H1 (cell line): ENCODE results near the gene COMMD7. TPM values are rescaled to one million over a fixed set of nuclear protein-coding genes. Genes with fewer than 3 reads are reported as not detected.

ENCODE experiments used
- CHD7 ChIP-seq: fragments of 300-600 bp; sonication (generic); IDR thresholded peaks from 2 replicates; pipeline ENCODE4 v1.7.1; 2012; ENCODE audit warnings: low read length, moderate library complexity, mild to moderate bottlenecking, inconsistent platforms; ENCODE audit not compliant: insufficient replicate concordance
- YY1 ChIP-seq: IDR thresholded peaks from 2 replicates; pipeline ENCODE4 v1.6.1; 2011; ENCODE audit warnings: low read depth, mild to moderate bottlenecking, low read length
- polyA plus RNA-seq, 7 experiments: library from polyadenylated mRNA; depleted of rRNA in 3 of 7; stranded (reverse) in 5 of 7; unstranded in 2 of 7; fragments of >200 nt in 5 of 7; fragments of 200-250 nt in 2 of 7; gene quantifications; 1 replicate in 5 of 7; 2 replicates in 1 of 7; 4 replicates in 1 of 7; pipeline versions ENCODE4 v1.2.1 to v1.2.3, GENCODE V29; 2011 to 2013; ENCODE audit warnings: missing spikeins in 2 of 7, mixed read lengths in 2 of 7
- total RNA-seq: library from RNA; stranded (reverse); fragmentation: NEBNext Ultra II Directional; extraction: Animal tissue kit (Norgen Biotek cat#: 25700); gene quantifications from 2 replicates; pipeline ENCODE4 v1.2.1, GENCODE V29; 2021
- TF ChIP-seq, protein P1 (sequence below): IDR thresholded peaks from 2 replicates; pipeline ENCODE4 v1.6.1; 2012; ENCODE audit warnings: inconsistent platforms

Gene COMMD7
- total and polyA plus RNA-seq, 2 of the 8 experiments (the other 6 are each of a cell fraction or from before 2014, with no cell fraction given) = 39.4 to 48.9 TPM

- TF ChIP-seq CHD7 (no peak), YY1 (no peak)
- TF ChIP-seq, protein P1, sequence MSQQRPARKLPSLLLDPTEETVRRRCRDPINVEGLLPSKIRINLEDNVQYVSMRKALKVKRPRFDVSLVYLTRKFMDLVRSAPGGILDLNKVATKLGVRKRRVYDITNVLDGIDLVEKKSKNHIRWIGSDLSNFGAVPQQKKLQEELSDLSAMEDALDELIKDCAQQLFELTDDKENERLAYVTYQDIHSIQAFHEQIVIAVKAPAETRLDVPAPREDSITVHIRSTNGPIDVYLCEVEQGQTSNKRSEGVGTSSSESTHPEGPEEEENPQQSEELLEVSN = no peak
Observed at GRCh38 chr20:32772046-32772445, 28.8 kb upstream of the COMMD7 start (continued).
